ENCODE results near the gene TMED8.

DNA sequence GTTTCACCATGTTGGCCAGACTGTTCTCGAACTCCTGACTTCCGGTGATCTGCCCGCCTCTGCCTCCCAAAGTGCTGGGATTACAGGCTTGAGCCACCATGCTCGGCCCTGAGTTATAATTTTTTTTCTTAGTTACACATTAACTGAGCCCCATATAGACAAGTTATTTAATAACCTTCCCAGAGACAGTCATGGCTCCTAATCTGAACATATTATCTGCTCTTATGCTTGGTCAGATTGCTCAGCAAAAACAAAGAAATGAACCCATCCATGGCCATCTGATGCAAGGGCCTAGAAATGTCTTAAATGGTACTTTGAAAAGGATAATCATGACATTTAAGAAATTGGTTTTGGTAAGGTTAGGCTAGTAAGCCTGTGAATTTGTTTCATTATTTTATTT is 13.3 kb upstream of the TMED8 start:
- TF ChIP-seq ZNF766 (CRISPR knock-in tag; IDR thresholded peaks at IDR 0.05; ENCODE audit: borderline replicate concordance) (no peak), RXRA (CRISPR knock-in tag; IDR thresholded peaks at IDR 0.05) (no peak), FOXJ3 (CRISPR knock-in tag; IDR thresholded peaks at IDR 0.05; ENCODE audit: borderline replicate concordance) (no peak; the same call in 1 of the 2 replicates), TFAP4 (IDR thresholded peaks at IDR 0.05; ENCODE audit: borderline replicate concordance, low read depth) (no peak), RAD21 (CRISPR knock-in tag; IDR thresholded peaks at IDR 0.05) (no peak), GABPA (IDR thresholded peaks at IDR 0.05; ENCODE audit: low read depth, low read length) (no peak), GABPA (CRISPR knock-in tag; IDR thresholded peaks at IDR 0.05; ENCODE audit: low read depth) (no peak; the same call in 1 of the 2 replicates), FOSL2 (CRISPR knock-in tag; IDR thresholded peaks at IDR 0.05) (no peak), ZNF124 (CRISPR knock-in tag; IDR thresholded peaks at IDR 0.05) (no peak)
- TF ChIP-seq, protein P1, sequence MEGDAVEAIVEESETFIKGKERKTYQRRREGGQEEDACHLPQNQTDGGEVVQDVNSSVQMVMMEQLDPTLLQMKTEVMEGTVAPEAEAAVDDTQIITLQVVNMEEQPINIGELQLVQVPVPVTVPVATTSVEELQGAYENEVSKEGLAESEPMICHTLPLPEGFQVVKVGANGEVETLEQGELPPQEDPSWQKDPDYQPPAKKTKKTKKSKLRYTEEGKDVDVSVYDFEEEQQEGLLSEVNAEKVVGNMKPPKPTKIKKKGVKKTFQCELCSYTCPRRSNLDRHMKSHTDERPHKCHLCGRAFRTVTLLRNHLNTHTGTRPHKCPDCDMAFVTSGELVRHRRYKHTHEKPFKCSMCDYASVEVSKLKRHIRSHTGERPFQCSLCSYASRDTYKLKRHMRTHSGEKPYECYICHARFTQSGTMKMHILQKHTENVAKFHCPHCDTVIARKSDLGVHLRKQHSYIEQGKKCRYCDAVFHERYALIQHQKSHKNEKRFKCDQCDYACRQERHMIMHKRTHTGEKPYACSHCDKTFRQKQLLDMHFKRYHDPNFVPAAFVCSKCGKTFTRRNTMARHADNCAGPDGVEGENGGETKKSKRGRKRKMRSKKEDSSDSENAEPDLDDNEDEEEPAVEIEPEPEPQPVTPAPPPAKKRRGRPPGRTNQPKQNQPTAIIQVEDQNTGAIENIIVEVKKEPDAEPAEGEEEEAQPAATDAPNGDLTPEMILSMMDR (CRISPR knock-in tag; IDR thresholded peaks at IDR 0.05) = no peak
- TF ChIP-seq, protein P2, sequence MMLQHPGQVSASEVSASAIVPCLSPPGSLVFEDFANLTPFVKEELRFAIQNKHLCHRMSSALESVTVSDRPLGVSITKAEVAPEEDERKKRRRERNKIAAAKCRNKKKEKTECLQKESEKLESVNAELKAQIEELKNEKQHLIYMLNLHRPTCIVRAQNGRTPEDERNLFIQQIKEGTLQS (CRISPR knock-in tag; IDR thresholded peaks at IDR 0.05) = no peak
- TF ChIP-seq, protein P3, sequence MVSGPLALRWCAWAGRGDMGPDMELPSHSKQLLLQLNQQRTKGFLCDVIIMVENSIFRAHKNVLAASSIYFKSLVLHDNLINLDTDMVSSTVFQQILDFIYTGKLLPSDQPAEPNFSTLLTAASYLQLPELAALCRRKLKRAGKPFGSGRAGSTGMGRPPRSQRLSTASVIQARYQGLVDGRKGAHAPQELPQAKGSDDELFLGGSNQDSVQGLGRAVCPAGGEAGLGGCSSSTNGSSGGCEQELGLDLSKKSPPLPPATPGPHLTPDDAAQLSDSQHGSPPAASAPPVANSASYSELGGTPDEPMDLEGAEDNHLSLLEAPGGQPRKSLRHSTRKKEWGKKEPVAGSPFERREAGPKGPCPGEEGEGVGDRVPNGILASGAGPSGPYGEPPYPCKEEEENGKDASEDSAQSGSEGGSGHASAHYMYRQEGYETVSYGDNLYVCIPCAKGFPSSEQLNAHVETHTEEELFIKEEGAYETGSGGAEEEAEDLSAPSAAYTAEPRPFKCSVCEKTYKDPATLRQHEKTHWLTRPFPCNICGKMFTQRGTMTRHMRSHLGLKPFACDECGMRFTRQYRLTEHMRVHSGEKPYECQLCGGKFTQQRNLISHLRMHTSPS (CRISPR knock-in tag; IDR thresholded peaks at IDR 0.05; ENCODE audit: low read depth) = no peak
